Hepatocyte (in vitro differentiated cells): Measurements from ENCODE around the gene DNAJC5.

ENCODE experiments used
- CTCF ChIP-seq: fragments of 200-600 bp; sonication (generic); IDR thresholded peaks from 2 replicates; pipeline ENCODE4 v1.5.1; 2016; ENCODE audit warnings: antibody characterized with exemption, mild to moderate bottlenecking; ENCODE audit not compliant: poor library complexity
- EZH2 ChIP-seq: fragments of 200-600 bp; sonication (generic); IDR thresholded peaks from 2 replicates; pipeline ENCODE4 v1.6.1; 2016; ENCODE audit warnings: antibody characterized with exemption, mild to moderate bottlenecking, borderline replicate concordance
- EZH2phosphoT487 ChIP-seq: fragments of 200-600 bp; sonication (generic); IDR thresholded peaks from one replicate; pipeline ENCODE4 v1.6.1; 2018; ENCODE audit warnings: antibody characterized with exemption, mild to moderate bottlenecking, low read depth, moderate library complexity; ENCODE audit not compliant: unreplicated experiment, severe bottlenecking

GRCh38 chr20:63967330-63968135 lies 72.6 kb downstream of the DNAJC5 start:
- no peak for TF ChIP-seq CTCF
- TF ChIP-seq EZH2phosphoT487: no peak
- no peak for TF ChIP-seq EZH2
